GM12878 (cell line): ENCODE results near the gene MALT1. TPM values are rescaled to one million over a fixed set of nuclear protein-coding genes. Genes with fewer than 3 reads are reported as not detected.
A peak's percentile ranks its signal among the peaks of the same experiment; 100 is the strongest.

Experiments used
- ATAC-seq: fragments of 200-7000 bp; cut with Tn5 transposase; 3 replicates; pipeline ENCODE4 v1.9.1; 2020; ENCODE audit warnings: mild to moderate bottlenecking, moderate library complexity
- BruUV-seq: library from RNA; stranded (reverse); fragments of 400-500 nt; replicated peaks from 2 replicates; lab custom pipeline; 2021; lab: Mats Ljungman, UMichigan
- CTCF ChIA-PET: fragments of 300-600 bp; sonication (Branson Sonifier 250); formaldehyde crosslinking; extraction: SDS; loops from one replicate; lab custom pipeline; 2021; ENCODE audit warnings: inconsistent platforms; lab: Yijun Ruan, JAX
- POLR2A ChIA-PET: fragments of 350-600 bp; formaldehyde crosslinking; extraction: SDS; loops from one replicate; lab custom pipeline; 2021; ENCODE audit warnings: inconsistent platforms; lab: Charles Lee
- RAD21 ChIA-PET: fragments of 300-600 bp; sonication (Branson Sonifier 250); formaldehyde crosslinking; loops from one replicate; lab custom pipeline; 2023; ENCODE audit warnings: antibody characterized with exemption; ENCODE audit not compliant: unreplicated experiment; lab: Charles Lee
- SMC1A ChIA-PET: fragments of 300-600 bp; sonication (Branson Sonifier 250); formaldehyde crosslinking; loops from one replicate; lab custom pipeline; 2023; ENCODE audit not compliant: unreplicated experiment, uncharacterized antibody; lab: Charles Lee
- DNase-seq: peaks from one replicate; pipeline ENCODE4 v3.0.0-alpha.2; 2011; ENCODE audit warnings: low read depth, low spot score
- FAIRE-seq: peaks from 3 replicates; lab custom pipeline; 2011; peaks lifted over from hg19 to GRCh38; lab: Jason Lieb, UNC
- H2AFZ ChIP-seq: 2 replicates; pipeline ENCODE4 v1.6.0; 2011; ENCODE audit warnings: low read depth, low read length, control low read depth; ENCODE audit not compliant: control insufficient read depth
- H3K27ac ChIP-seq: 2 replicates; pipeline ENCODE4 v1.5.1; 2011; ENCODE audit warnings: control low read depth; ENCODE audit not compliant: control insufficient read depth, insufficient read depth
- H3K27me3 ChIP-seq, 2 experiments: replicated peaks in 1 of 2; 2 replicates each; pipeline versions ENCODE4 v1.6.0 to v1.6.1; 2011; ENCODE audit warnings: low read length in 1 of 2; ENCODE audit not compliant: control insufficient read depth in 2 of 2, insufficient read depth in 2 of 2
- H3K36me3 ChIP-seq, 2 experiments: 2 replicates each; pipeline ENCODE4 v1.5.1; 2011; ENCODE audit warnings: low read length in 1 of 2; ENCODE audit not compliant: control insufficient read depth in 2 of 2, insufficient read depth in 2 of 2
- H3K4me1 ChIP-seq: 2 replicates; pipeline ENCODE4 v1.6.1; 2011; ENCODE audit warnings: mild to moderate bottlenecking, low read length, moderate library complexity, mixed read lengths; ENCODE audit not compliant: control insufficient read depth, insufficient read depth
- H3K4me2 ChIP-seq: 2 replicates; pipeline ENCODE4 v1.6.0; 2011; ENCODE audit warnings: control low read depth; ENCODE audit not compliant: control insufficient read depth, insufficient read depth
- H3K4me3 ChIP-seq: fragments of 200-600 bp; sonication (generic); 2 replicates; pipeline ENCODE4 v1.5.1; 2016
- H3K79me2 ChIP-seq: 2 replicates; pipeline ENCODE4 v1.6.0; 2011; ENCODE audit warnings: low read length; ENCODE audit not compliant: control insufficient read depth, insufficient read depth
- H3K9ac ChIP-seq: 2 replicates; pipeline ENCODE4 v1.8.0; 2011; ENCODE audit warnings: low read length, control low read depth, mixed read lengths; ENCODE audit not compliant: control insufficient read depth, insufficient read depth
- H3K9me3 ChIP-seq: replicated peaks from 3 replicates; pipeline ENCODE4 v1.5.1; 2011; ENCODE audit warnings: mild to moderate bottlenecking, low read length; ENCODE audit not compliant: control insufficient read depth, insufficient read depth
- H4K20me1 ChIP-seq: 2 replicates; pipeline ENCODE4 v1.6.0; 2011; ENCODE audit not compliant: control insufficient read depth, insufficient read depth
- BCLAF1 ChIP-seq: fragments of 450-650 bp; IDR thresholded peaks from 2 replicates; pipeline ENCODE4 v1.6.1; 2017; ENCODE audit warnings: antibody characterized with exemption, mild to moderate bottlenecking, moderate library complexity
- CBX3 ChIP-seq: fragments of 200-600 bp; sonication (generic); IDR thresholded peaks from 2 replicates; pipeline ENCODE4 v1.6.1; 2016; ENCODE audit warnings: low read depth, borderline replicate concordance
- CBX5 ChIP-seq: sonication (generic); IDR thresholded peaks from 2 replicates; pipeline ENCODE4 v1.6.1; 2016; ENCODE audit warnings: low read depth, moderate library complexity, mild to moderate bottlenecking, inconsistent platforms
- EED ChIP-seq: sonication (generic); IDR thresholded peaks from 2 replicates; pipeline ENCODE4 v1.6.1; 2016; ENCODE audit warnings: antibody characterized with exemption, low read depth
- MYB ChIP-seq: fragments of 150-350 bp; IDR thresholded peaks from 2 replicates; pipeline ENCODE4 v1.6.1; 2014; ENCODE audit warnings: mild to moderate bottlenecking, low read depth, low read length, borderline replicate concordance
- SP1 ChIP-seq: IDR thresholded peaks from one replicate; pipeline ENCODE4 v1.6.1; 2011; ENCODE audit warnings: low read depth, low read length
- TCF12 ChIP-seq: IDR thresholded peaks from 2 replicates; pipeline ENCODE4 v1.6.1; 2011; ENCODE audit warnings: low read depth, mild to moderate bottlenecking, low read length
- YY1 ChIP-seq: IDR thresholded peaks from 2 replicates; pipeline ENCODE4 v1.6.1; 2011; ENCODE audit warnings: low read depth, mild to moderate bottlenecking, low read length
- WGBS: methylation state at CpG from one replicate; pipeline ENCODE4 v1.1.6; 2016; ENCODE audit warnings: low lambda C conversion rate; ENCODE audit not compliant: insufficient replicate concordance, insufficient coverage; ENCODE audit errors: missing lambda C conversion rate; 5-methylcytosine and 5-hydroxymethylcytosine counted together
- in situ Hi-C: fragments of 300-500 bp; cut with MboI; formaldehyde crosslinking; loops from 9 replicates; pipeline ENCODE4 v1.14.3; 2018; ENCODE audit warnings: mixed read lengths
- intact Hi-C: fragments of 100-400 bp; cut with micrococcal nuclease; formaldehyde crosslinking; loops from one replicate; pipeline ENCODE4 v1.14.2; 2022; ENCODE audit not compliant: unreplicated experiment
- polyA plus RNA-seq, 11 experiments: library from polyadenylated mRNA; depleted of rRNA in 4 of 11; unstranded in 6 of 11; stranded (reverse) in 5 of 11; fragments of >200 nt; fragmentation: Nextera tagmentation in 4 of 11; fragmentation: Illumina TruSeq in 1 of 11; extraction: Ambion mirVana in 4 of 11; extraction: Trizol in 1 of 11; gene quantifications; 1 replicate in 1 of 11; 2 replicates in 10 of 11; pipeline versions ENCODE4 v1.2.1 to v1.2.3, GENCODE V29; 2011 to 2016; ENCODE audit warnings: inconsistent platforms in 2 of 11, missing spikeins in 2 of 11, low read depth in 1 of 11
- total RNA-seq, 4 experiments: library from RNA; depleted of rRNA in 3 of 4; stranded (reverse); fragments of >200 nt in 3 of 4; fragmentation: Illumina TruSeq in 1 of 4; extraction: Trizol in 1 of 4; gene quantifications; 2 replicates each; pipeline versions ENCODE4 v1.2.1 to v1.2.3, GENCODE V29; 2013 to 2021
- TF ChIP-seq, protein P1 (sequence below): fragments of 450-650 bp; formaldehyde crosslinking; IDR thresholded peaks from 2 replicates; pipeline ENCODE4 v1.4.0; 2020; ENCODE audit warnings: mild to moderate bottlenecking, moderate library complexity
- TF ChIP-seq, protein P2 (sequence below): IDR thresholded peaks from 2 replicates; pipeline ENCODE4 v1.6.1; 2012; ENCODE audit warnings: improper control_type of control experiment, low read depth, low read length; ENCODE audit not compliant: insufficient replicate concordance

The MALT1 gene
- total and polyA plus RNA-seq, 10 of the 15 experiments (the other 5 are each of a cell fraction or from before 2014, with no cell fraction given) = 17.6 to 126 (median 45.4) TPM

- ChIA-PET POLR2A (no interaction called here), SMC1A (interaction anchor here (1.5 to 29.9 kb wide), 5 partner anchors 9 to 110 kb away, joined by 3 to 682 read pairs (median 9); no protein-coding TSS in a partner anchor), RAD21 (interaction anchor here (0.6 to 1.6 kb wide), 4 partner anchors 10 to 106 kb away, joined by 3 to 6 read pairs (median 4); no protein-coding TSS in a partner anchor), CTCF (interaction anchor here (1.3 to 1.6 kb wide), 2 partner anchors 113 to 118 kb away, joined by 3 to 6 read pairs; no protein-coding TSS in a partner anchor)
- DNase-seq (no peak), FAIRE-seq (no peak), ATAC-seq (no peak)
- Histone ChIP-seq H4K20me1 (no peaks in the 10 kb centered on the region), H3K9me3 (peaks cover 28% of the 10 kb centered on the region), H3K27me3 (no peaks in the 10 kb centered on the region), H3K36me3 (no peaks in the 10 kb centered on the region), H3K27ac (no peak overlapping the region), H2AFZ (no peak overlapping the region), H3K79me2 (no peaks in the 10 kb centered on the region), H3K4me1 (peaks cover 17% of the 10 kb centered on the region), H3K4me3 (no peak overlapping the region), H3K4me2 (no peak overlapping the region), H3K9ac (no peak overlapping the region)
- BruUV-seq = no TSS peak
- 67% methylated on average over 4 of the region's 4 CpGs for WGBS
- in situ Hi-C loops = no loop called here
- TF ChIP-seq CBX5 (peak; percentile 98), CBX3 (0 out of 2 replicates have a peak, but pooled peaks have one; percentile 54), TCF12 (0 out of 2 replicates have a peak, but pooled peaks have one; percentile 43), MYB (no peak), YY1 (0 out of 2 replicates have a peak, but pooled peaks have one; percentile 11), SP1 (no peak), EED (no peak), BCLAF1 (no peak)
- TF ChIP-seq, protein P1, sequence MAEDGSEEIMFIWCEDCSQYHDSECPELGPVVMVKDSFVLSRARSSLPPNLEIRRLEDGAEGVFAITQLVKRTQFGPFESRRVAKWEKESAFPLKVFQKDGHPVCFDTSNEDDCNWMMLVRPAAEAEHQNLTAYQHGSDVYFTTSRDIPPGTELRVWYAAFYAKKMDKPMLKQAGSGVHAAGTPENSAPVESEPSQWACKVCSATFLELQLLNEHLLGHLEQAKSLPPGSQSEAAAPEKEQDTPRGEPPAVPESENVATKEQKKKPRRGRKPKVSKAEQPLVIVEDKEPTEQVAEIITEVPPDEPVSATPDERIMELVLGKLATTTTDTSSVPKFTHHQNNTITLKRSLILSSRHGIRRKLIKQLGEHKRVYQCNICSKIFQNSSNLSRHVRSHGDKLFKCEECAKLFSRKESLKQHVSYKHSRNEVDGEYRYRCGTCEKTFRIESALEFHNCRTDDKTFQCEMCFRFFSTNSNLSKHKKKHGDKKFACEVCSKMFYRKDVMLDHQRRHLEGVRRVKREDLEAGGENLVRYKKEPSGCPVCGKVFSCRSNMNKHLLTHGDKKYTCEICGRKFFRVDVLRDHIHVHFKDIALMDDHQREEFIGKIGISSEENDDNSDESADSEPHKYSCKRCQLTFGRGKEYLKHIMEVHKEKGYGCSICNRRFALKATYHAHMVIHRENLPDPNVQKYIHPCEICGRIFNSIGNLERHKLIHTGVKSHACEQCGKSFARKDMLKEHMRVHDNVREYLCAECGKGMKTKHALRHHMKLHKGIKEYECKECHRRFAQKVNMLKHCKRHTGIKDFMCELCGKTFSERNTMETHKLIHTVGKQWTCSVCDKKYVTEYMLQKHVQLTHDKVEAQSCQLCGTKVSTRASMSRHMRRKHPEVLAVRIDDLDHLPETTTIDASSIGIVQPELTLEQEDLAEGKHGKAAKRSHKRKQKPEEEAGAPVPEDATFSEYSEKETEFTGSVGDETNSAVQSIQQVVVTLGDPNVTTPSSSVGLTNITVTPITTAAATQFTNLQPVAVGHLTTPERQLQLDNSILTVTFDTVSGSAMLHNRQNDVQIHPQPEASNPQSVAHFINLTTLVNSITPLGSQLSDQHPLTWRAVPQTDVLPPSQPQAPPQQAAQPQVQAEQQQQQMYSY (CRISPR knock-in tag) = no peak
- TF ChIP-seq, protein P2, sequence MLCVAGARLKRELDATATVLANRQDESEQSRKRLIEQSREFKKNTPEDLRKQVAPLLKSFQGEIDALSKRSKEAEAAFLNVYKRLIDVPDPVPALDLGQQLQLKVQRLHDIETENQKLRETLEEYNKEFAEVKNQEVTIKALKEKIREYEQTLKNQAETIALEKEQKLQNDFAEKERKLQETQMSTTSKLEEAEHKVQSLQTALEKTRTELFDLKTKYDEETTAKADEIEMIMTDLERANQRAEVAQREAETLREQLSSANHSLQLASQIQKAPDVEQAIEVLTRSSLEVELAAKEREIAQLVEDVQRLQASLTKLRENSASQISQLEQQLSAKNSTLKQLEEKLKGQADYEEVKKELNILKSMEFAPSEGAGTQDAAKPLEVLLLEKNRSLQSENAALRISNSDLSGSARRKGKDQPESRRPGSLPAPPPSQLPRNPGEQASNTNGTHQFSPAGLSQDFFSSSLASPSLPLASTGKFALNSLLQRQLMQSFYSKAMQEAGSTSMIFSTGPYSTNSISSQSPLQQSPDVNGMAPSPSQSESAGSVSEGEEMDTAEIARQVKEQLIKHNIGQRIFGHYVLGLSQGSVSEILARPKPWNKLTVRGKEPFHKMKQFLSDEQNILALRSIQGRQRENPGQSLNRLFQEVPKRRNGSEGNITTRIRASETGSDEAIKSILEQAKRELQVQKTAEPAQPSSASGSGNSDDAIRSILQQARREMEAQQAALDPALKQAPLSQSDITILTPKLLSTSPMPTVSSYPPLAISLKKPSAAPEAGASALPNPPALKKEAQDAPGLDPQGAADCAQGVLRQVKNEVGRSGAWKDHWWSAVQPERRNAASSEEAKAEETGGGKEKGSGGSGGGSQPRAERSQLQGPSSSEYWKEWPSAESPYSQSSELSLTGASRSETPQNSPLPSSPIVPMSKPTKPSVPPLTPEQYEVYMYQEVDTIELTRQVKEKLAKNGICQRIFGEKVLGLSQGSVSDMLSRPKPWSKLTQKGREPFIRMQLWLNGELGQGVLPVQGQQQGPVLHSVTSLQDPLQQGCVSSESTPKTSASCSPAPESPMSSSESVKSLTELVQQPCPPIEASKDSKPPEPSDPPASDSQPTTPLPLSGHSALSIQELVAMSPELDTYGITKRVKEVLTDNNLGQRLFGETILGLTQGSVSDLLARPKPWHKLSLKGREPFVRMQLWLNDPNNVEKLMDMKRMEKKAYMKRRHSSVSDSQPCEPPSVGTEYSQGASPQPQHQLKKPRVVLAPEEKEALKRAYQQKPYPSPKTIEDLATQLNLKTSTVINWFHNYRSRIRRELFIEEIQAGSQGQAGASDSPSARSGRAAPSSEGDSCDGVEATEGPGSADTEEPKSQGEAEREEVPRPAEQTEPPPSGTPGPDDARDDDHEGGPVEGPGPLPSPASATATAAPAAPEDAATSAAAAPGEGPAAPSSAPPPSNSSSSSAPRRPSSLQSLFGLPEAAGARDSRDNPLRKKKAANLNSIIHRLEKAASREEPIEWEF = no peak
- intact Hi-C loops = no loop called here
Measured at GRCh38 chr18:58646334-58646862, 24.9 kb upstream of the MALT1 start.
